ENCODE measurements around the gene TMEM134. TPM values are rescaled to one million over a fixed set of nuclear protein-coding genes. Genes with fewer than 3 reads are reported as not detected.
A peak's percentile ranks its signal among the peaks of the same experiment; 100 is the strongest.

Gene TMEM134
- total and polyA plus RNA-seq, 3 donors from 2014 or later: 97.5 to 149 (median 126) TPM

- intact Hi-C loops (cut with DNase I; ENCODE audit: low total_unique reads): no loop called here
These were observed 45.0 kb downstream of the TMEM134 start for GRCh38 chr11:67423891-67424613.

GRCh38 chr11:67423466-67423865 lies 45.6 kb downstream of the TMEM134 start:
- Histone ChIP-seq H3K4me1 (peaks cover 11% of the 10 kb centered on the region), H3K4me3 (no peak overlapping the region), H3K36me3 (ENCODE audit: low read depth, missing control alignments) (no peaks in the 10 kb centered on the region), H3K9me3 (no peaks in the 10 kb centered on the region), H3K27me3 (no peaks in the 10 kb centered on the region), H3K27ac (no peak overlapping the region)
- intact Hi-C loops (cut with DNase I; ENCODE audit: low total_unique reads): no loop called here
- WGBS, 2 donors: 90 to 96% methylated on average over 2 to 13 of the region's 13 CpGs
- TF ChIP-seq POLR2A (IDR thresholded peaks at IDR 0.05) (no peak), CTCF (IDR thresholded peaks at IDR 0.05) (no peak)
- no peak for DNase-seq

More at GRCh38 chr11:67423891-67424613, 45.0 kb downstream of the TMEM134 start:
- Histone ChIP-seq H3K4me3 (no peak overlapping the region), H3K4me1 (peaks cover 14% of the 10 kb centered on the region), H3K27ac (no peak overlapping the region), H3K27me3 (no peaks in the 10 kb centered on the region), H3K36me3 (ENCODE audit: low read depth, missing control alignments) (no peaks in the 10 kb centered on the region), H3K9me3 (no peaks in the 10 kb centered on the region)
- 91 to 100% methylated on average over 3 to 34 of the region's 34 CpGs for WGBS, 2 donors
- DNase-seq: no peak
- no peak for TF ChIP-seq CTCF (IDR thresholded peaks at IDR 0.05)
- TF ChIP-seq POLR2A (IDR thresholded peaks at IDR 0.05): no peak

- H3K4me1 ChIP-seq: peaks cover 11% of the 10 kb centered on the region
- no peak for TF ChIP-seq POLR2A (IDR thresholded peaks at IDR 0.05)
- intact Hi-C loops (cut with DNase I; ENCODE audit: low total_unique reads): no loop called here
- DNase-seq: no peak
- H3K4me3 ChIP-seq: no peak overlapping the region
- H3K36me3 ChIP-seq (ENCODE audit: low read depth, missing control alignments): no peaks in the 10 kb centered on the region
- no peaks in the 10 kb centered on the region for H3K9me3 ChIP-seq
- H3K27me3 ChIP-seq: no peaks in the 10 kb centered on the region
- H3K27ac ChIP-seq: no peak overlapping the region
- WGBS, 2 donors: 72 to 73% methylated on average over 6 of the region's 6 CpGs
These were observed 46.2 kb downstream of the TMEM134 start for GRCh38 chr11:67422891-67423290.

- TF ChIP-seq POLR2A (IDR thresholded peaks at IDR 0.05): no peak
- TF ChIP-seq CTCF (IDR thresholded peaks at IDR 0.05): no peak
- H3K4me1 ChIP-seq: peaks cover 8% of the 10 kb centered on the region
- peak overlapping the region; percentile 27 to 63 for H3K4me3 ChIP-seq
- peak overlapping the region in 1 of 2 donors; percentile 83 for H3K27ac ChIP-seq
- 60 to 70% methylated on average over 22 of the region's 22 CpGs for WGBS, 2 donors
- H3K9me3 ChIP-seq: no peaks in the 10 kb centered on the region
- no peaks in the 10 kb centered on the region for H3K36me3 ChIP-seq (ENCODE audit: low read depth, missing control alignments)
- no peak for DNase-seq
- H3K27me3 ChIP-seq: no peaks in the 10 kb centered on the region
- intact Hi-C loops (cut with DNase I; ENCODE audit: low total_unique reads): no loop called here
These were observed 47.5 kb downstream of the TMEM134 start for GRCh38 chr11:67421430-67422031.

DNA sequence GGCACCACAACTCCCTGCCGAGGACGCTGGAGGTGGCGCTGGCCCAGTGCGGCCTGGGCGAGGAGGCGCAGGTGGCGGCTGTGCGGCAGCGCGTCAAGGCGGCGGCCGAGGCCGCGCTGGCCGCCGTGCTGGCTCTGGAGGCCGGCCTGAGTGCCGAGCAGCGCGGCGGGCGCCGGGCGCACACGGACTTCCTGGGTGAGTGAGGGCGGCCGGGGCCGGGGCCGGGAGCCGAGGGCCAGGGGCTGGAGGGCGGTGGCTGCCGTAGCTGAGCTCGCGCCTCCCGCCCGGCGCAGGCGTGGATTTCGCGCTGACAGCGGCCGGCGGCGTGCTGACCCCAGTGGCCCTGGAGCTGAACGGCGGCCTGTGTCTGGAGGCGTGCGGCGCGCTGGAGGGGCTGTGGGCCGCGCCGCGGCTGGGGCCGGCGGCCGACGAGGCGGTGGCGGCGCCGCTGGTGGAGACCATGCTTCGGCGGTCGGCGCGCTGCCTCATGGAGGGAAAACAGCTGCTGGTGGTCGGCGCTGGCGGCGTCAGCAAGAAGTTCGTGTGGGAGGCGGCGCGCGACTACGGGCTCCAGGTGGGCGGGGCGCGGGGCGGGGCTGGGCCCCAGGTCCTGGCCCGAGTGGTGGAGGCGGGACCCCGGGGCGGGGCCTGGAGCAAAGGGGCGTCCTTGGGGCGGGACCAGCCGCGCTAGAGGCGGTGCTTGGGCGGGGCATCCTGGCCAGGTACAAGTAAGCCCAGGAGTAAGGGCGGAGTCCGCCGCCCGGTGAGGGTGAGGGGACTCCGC lies 48.2 kb downstream of the TMEM134 start:
- H3K27me3 ChIP-seq: no peaks in the 10 kb centered on the region
- TF ChIP-seq POLR2A (IDR thresholded peaks at IDR 0.05) (no peak), CTCF (IDR thresholded peaks at IDR 0.05) (no peak)
- DNase-seq: peak; percentile 98
- H3K36me3 ChIP-seq (ENCODE audit: low read depth, missing control alignments): no peaks in the 10 kb centered on the region
- WGBS, 2 donors: 1% methylated on average over 14 to 63 of the region's 97 CpGs
- peak overlapping the region; percentile 27 to 63 for H3K4me3 ChIP-seq
- intact Hi-C loops (cut with DNase I; ENCODE audit: low total_unique reads): no loop called here
- peak overlapping the region in 1 of 2 donors; percentile 83 for H3K27ac ChIP-seq
- peaks cover 8% of the 10 kb centered on the region for H3K4me1 ChIP-seq
- H3K9me3 ChIP-seq: no peaks in the 10 kb centered on the region
